H1 (cell line): Measurements from ENCODE around the gene DMXL2. TPM values are rescaled to one million over a fixed set of nuclear protein-coding genes. Genes with fewer than 3 reads are reported as not detected.

ENCODE experiments used
- RXRA ChIP-seq: IDR thresholded peaks from 2 replicates; pipeline ENCODE4 v1.6.1; 2011; ENCODE audit warnings: low read depth, mild to moderate bottlenecking, low read length, moderate library complexity; ENCODE audit not compliant: insufficient read depth
- polyA plus RNA-seq, 7 experiments: library from polyadenylated mRNA; depleted of rRNA in 3 of 7; stranded (reverse) in 5 of 7; unstranded in 2 of 7; fragments of >200 nt in 5 of 7; fragments of 200-250 nt in 2 of 7; gene quantifications; 1 replicate in 5 of 7; 2 replicates in 1 of 7; 4 replicates in 1 of 7; pipeline versions ENCODE4 v1.2.1 to v1.2.3, GENCODE V29; 2011 to 2013; ENCODE audit warnings: missing spikeins in 2 of 7, mixed read lengths in 2 of 7
- total RNA-seq: library from RNA; stranded (reverse); fragmentation: NEBNext Ultra II Directional; extraction: Animal tissue kit (Norgen Biotek cat#: 25700); gene quantifications from 2 replicates; pipeline ENCODE4 v1.2.1, GENCODE V29; 2021
- TF ChIP-seq, protein P1 (sequence below): fragments of 300-600 bp; sonication (generic); IDR thresholded peaks from 2 replicates; pipeline ENCODE4 v1.7.1; 2012; ENCODE audit warnings: low read length, moderate library complexity, mild to moderate bottlenecking, inconsistent platforms; ENCODE audit not compliant: insufficient replicate concordance
- TF ChIP-seq, protein P2 (sequence below), 3 experiments: IDR thresholded peaks; 1 replicate in 2 of 3; 2 replicates in 1 of 3; pipeline versions ENCODE4 v1.5.1 to v1.6.1; 2011; ENCODE audit warnings: low read length in 3 of 3, mild to moderate bottlenecking in 3 of 3, inconsistent platforms in 2 of 3, low read depth in 1 of 3, moderate library complexity in 1 of 3; ENCODE audit not compliant: insufficient read depth in 1 of 3; ENCODE audit errors: control extremely low read depth in 1 of 3

DMXL2 gene
- total and polyA plus RNA-seq, 2 of the 8 experiments (the other 6 are each of a cell fraction or from before 2014, with no cell fraction given): 9.5 to 10.6 TPM

DNA sequence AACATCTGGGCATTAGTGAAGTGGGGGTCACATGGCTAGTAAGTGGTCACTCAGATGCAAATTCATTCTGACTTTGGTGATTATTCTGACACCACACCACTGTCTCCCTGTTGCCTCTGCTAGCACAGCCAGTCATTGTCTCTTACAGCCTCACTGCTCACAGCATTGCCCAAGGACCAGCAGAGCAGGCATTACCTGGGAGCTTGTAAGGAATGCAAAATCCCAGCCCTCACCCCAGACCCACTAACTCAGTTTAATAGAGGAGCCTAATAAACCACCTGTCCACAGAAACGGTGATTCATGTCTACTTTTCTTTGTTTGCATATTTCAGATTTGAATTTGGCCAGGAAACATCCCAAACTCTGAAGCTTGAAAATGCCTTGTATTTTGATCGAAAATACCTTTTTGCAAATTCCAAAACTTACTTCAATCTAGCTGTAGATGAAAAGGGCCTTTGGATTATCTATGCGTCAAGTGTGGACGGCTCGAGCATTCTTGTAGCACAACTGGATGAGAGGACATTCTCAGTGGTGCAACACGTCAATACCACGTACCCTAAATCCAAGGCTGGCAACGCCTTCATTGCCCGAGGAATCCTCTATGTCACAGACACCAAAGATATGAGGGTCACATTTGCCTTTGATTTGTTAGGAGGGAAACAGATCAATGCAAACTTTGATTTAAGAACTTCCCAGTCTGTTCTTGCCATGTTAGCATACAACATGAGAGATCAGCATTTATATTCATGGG is 218.4 kb downstream of the DMXL2 start (continued):
- TF ChIP-seq, protein P1, sequence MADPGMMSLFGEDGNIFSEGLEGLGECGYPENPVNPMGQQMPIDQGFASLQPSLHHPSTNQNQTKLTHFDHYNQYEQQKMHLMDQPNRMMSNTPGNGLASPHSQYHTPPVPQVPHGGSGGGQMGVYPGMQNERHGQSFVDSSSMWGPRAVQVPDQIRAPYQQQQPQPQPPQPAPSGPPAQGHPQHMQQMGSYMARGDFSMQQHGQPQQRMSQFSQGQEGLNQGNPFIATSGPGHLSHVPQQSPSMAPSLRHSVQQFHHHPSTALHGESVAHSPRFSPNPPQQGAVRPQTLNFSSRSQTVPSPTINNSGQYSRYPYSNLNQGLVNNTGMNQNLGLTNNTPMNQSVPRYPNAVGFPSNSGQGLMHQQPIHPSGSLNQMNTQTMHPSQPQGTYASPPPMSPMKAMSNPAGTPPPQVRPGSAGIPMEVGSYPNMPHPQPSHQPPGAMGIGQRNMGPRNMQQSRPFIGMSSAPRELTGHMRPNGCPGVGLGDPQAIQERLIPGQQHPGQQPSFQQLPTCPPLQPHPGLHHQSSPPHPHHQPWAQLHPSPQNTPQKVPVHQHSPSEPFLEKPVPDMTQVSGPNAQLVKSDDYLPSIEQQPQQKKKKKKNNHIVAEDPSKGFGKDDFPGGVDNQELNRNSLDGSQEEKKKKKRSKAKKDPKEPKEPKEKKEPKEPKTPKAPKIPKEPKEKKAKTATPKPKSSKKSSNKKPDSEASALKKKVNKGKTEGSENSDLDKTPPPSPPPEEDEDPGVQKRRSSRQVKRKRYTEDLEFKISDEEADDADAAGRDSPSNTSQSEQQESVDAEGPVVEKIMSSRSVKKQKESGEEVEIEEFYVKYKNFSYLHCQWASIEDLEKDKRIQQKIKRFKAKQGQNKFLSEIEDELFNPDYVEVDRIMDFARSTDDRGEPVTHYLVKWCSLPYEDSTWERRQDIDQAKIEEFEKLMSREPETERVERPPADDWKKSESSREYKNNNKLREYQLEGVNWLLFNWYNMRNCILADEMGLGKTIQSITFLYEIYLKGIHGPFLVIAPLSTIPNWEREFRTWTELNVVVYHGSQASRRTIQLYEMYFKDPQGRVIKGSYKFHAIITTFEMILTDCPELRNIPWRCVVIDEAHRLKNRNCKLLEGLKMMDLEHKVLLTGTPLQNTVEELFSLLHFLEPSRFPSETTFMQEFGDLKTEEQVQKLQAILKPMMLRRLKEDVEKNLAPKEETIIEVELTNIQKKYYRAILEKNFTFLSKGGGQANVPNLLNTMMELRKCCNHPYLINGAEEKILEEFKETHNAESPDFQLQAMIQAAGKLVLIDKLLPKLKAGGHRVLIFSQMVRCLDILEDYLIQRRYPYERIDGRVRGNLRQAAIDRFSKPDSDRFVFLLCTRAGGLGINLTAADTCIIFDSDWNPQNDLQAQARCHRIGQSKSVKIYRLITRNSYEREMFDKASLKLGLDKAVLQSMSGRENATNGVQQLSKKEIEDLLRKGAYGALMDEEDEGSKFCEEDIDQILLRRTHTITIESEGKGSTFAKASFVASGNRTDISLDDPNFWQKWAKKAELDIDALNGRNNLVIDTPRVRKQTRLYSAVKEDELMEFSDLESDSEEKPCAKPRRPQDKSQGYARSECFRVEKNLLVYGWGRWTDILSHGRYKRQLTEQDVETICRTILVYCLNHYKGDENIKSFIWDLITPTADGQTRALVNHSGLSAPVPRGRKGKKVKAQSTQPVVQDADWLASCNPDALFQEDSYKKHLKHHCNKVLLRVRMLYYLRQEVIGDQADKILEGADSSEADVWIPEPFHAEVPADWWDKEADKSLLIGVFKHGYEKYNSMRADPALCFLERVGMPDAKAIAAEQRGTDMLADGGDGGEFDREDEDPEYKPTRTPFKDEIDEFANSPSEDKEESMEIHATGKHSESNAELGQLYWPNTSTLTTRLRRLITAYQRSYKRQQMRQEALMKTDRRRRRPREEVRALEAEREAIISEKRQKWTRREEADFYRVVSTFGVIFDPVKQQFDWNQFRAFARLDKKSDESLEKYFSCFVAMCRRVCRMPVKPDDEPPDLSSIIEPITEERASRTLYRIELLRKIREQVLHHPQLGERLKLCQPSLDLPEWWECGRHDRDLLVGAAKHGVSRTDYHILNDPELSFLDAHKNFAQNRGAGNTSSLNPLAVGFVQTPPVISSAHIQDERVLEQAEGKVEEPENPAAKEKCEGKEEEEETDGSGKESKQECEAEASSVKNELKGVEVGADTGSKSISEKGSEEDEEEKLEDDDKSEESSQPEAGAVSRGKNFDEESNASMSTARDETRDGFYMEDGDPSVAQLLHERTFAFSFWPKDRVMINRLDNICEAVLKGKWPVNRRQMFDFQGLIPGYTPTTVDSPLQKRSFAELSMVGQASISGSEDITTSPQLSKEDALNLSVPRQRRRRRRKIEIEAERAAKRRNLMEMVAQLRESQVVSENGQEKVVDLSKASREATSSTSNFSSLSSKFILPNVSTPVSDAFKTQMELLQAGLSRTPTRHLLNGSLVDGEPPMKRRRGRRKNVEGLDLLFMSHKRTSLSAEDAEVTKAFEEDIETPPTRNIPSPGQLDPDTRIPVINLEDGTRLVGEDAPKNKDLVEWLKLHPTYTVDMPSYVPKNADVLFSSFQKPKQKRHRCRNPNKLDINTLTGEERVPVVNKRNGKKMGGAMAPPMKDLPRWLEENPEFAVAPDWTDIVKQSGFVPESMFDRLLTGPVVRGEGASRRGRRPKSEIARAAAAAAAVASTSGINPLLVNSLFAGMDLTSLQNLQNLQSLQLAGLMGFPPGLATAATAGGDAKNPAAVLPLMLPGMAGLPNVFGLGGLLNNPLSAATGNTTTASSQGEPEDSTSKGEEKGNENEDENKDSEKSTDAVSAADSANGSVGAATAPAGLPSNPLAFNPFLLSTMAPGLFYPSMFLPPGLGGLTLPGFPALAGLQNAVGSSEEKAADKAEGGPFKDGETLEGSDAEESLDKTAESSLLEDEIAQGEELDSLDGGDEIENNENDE: no peak
- TF ChIP-seq RXRA: no peak
- TF ChIP-seq, protein P2, sequence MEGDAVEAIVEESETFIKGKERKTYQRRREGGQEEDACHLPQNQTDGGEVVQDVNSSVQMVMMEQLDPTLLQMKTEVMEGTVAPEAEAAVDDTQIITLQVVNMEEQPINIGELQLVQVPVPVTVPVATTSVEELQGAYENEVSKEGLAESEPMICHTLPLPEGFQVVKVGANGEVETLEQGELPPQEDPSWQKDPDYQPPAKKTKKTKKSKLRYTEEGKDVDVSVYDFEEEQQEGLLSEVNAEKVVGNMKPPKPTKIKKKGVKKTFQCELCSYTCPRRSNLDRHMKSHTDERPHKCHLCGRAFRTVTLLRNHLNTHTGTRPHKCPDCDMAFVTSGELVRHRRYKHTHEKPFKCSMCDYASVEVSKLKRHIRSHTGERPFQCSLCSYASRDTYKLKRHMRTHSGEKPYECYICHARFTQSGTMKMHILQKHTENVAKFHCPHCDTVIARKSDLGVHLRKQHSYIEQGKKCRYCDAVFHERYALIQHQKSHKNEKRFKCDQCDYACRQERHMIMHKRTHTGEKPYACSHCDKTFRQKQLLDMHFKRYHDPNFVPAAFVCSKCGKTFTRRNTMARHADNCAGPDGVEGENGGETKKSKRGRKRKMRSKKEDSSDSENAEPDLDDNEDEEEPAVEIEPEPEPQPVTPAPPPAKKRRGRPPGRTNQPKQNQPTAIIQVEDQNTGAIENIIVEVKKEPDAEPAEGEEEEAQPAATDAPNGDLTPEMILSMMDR (IDR thresholded peaks at IDR 0.05; ENCODE audit: control extremely low read depth in 1 of 3, insufficient read depth in 1 of 3, low read depth in 1 of 3, low read length in 3 of 3): no peak
- TF ChIP-seq, all 59 proteins: peak for 0
